B cell (primary cell): ENCODE measurements around the gene SIAH2. TPM values are rescaled to one million over a fixed set of nuclear protein-coding genes. Genes with fewer than 3 reads are reported as not detected.

ENCODE experiments used
- ATAC-seq: fragments of 200-7000 bp; cut with Tn5 transposase; one replicate; pipeline ENCODE4 v1.10.0; 2021; ENCODE audit warnings: low read depth, mild to moderate bottlenecking, moderate number of reproducible peaks, moderate library complexity
- CTCF ChIA-PET: fragments of 350-600 bp; sonication (Branson Sonifier 250); formaldehyde crosslinking; loops from one replicate; lab custom pipeline; 2021; ENCODE audit warnings: antibody characterized with exemption, inconsistent platforms; lab: Charles Lee
- POLR2A ChIA-PET: fragments of 350-600 bp; sonication (Branson Sonifier 250); formaldehyde crosslinking; loops from one replicate; lab custom pipeline; 2021; ENCODE audit warnings: antibody characterized with exemption; lab: Charles Lee
- DNase-seq: peaks from one replicate; pipeline ENCODE4 v3.0.0; 2013
- H2AFZ ChIP-seq: 2 replicates; pipeline ENCODE4 v1.6.1; 2012; ENCODE audit warnings: mild to moderate bottlenecking, low read depth, low read length; ENCODE audit not compliant: insufficient read depth, poor library complexity, severe bottlenecking
- H3K27ac ChIP-seq, 2 donors: 1 replicate in 1 of 2; 2 replicates in 1 of 2; pipeline ENCODE4 v1.5.1; 2012 to 2013; ENCODE audit warnings: low read length in 2 of 2, mild to moderate bottlenecking in 2 of 2, moderate library complexity in 1 of 2
- H3K27me3 ChIP-seq, 4 experiments: fragments of 200-600 bp in 1 of 4; sonication (generic) in 1 of 4; replicated peaks in 1 of 4; 1 replicate in 2 of 4; 2 replicates in 2 of 4; pipeline versions ENCODE4 v1.6.1 to v1.7.0; 2013 to 2016; ENCODE audit warnings: low read length in 3 of 4, mild to moderate bottlenecking in 2 of 4, mixed read lengths in 1 of 4, moderate library complexity in 1 of 4; ENCODE audit not compliant: insufficient read depth in 4 of 4, control insufficient read depth in 3 of 4; ENCODE audit errors: control extremely low read depth in 1 of 4
- H3K36me3 ChIP-seq, 2 experiments: replicated peaks in 1 of 2; 1 replicate in 1 of 2; 2 replicates in 1 of 2; pipeline versions ENCODE4 v1.6.1 to v1.7.1; 2013; ENCODE audit warnings: low read length in 1 of 2; ENCODE audit not compliant: insufficient read depth in 2 of 2, control insufficient read depth in 1 of 2; ENCODE audit errors: control extremely low read depth in 1 of 2, extremely low read depth in 1 of 2
- H3K4me1 ChIP-seq, 2 donors: fragments of 200-600 bp in 1 of 2; sonication (generic) in 1 of 2; 1 replicate in 1 of 2; 2 replicates in 1 of 2; pipeline versions ENCODE4 v1.5.1 to v1.6.1; 2013 to 2017; ENCODE audit warnings: low read length in 2 of 2; ENCODE audit not compliant: control insufficient read depth in 2 of 2, insufficient read depth in 2 of 2
- H3K4me2 ChIP-seq: replicated peaks from 2 replicates; pipeline ENCODE3; 2012; ENCODE audit warnings: mild to moderate bottlenecking, low read depth, low read length; ENCODE audit not compliant: poor library complexity, severe bottlenecking
- H3K4me3 ChIP-seq, 5 experiments: fragments of 200-600 bp in 1 of 5; sonication (generic) in 1 of 5; 1 replicate in 3 of 5; 2 replicates in 2 of 5; pipeline versions ENCODE4 v1.5.1 to v1.7.0; 2011 to 2016; ENCODE audit warnings: low read length in 4 of 5, mild to moderate bottlenecking in 4 of 5, low read depth in 2 of 5, control low read depth in 1 of 5, moderate library complexity in 1 of 5; ENCODE audit not compliant: insufficient read depth in 1 of 5; ENCODE audit errors: control extremely low read depth in 1 of 5, extremely low read depth in 1 of 5
- H3K79me2 ChIP-seq: fragments of 200-600 bp; sonication (generic); one replicate; pipeline ENCODE4 v1.6.0; 2016; ENCODE audit warnings: low read length; ENCODE audit not compliant: control insufficient read depth, insufficient read depth
- H3K9ac ChIP-seq: fragments of 200-600 bp; sonication (generic); 2 replicates; pipeline ENCODE4 v1.6.1; 2017; ENCODE audit warnings: mild to moderate bottlenecking, low read length, moderate library complexity
- H3K9me3 ChIP-seq, 3 donors: one replicate each; pipeline versions ENCODE4 v1.6.1 to v1.7.1; 2013; ENCODE audit warnings: low read length in 2 of 3; ENCODE audit not compliant: control insufficient read depth in 2 of 3, insufficient read depth in 1 of 3; ENCODE audit errors: control extremely low read depth in 1 of 3
- H4K20me1 ChIP-seq: 2 replicates; pipeline ENCODE4 v1.6.0; 2012; ENCODE audit warnings: mild to moderate bottlenecking, low read length; ENCODE audit not compliant: insufficient read depth, control insufficient read depth, poor library complexity, severe bottlenecking
- H3K27ac Mint-ChIP-seq: one replicate; pipeline ENCODE4 v1.8.0; 2021; ENCODE audit warnings: mixed read lengths
- H3K27me3 Mint-ChIP-seq: one replicate; pipeline ENCODE4 v1.8.0; 2021; ENCODE audit warnings: mixed read lengths
- H3K4me1 Mint-ChIP-seq: one replicate; pipeline ENCODE4 v1.8.0; 2021; ENCODE audit warnings: mixed read lengths
- H3K4me3 Mint-ChIP-seq: one replicate; pipeline ENCODE4 v1.8.0; 2021; ENCODE audit warnings: mixed read lengths
- H3K9me3 Mint-ChIP-seq: one replicate; pipeline ENCODE4 v1.8.0; 2022; ENCODE audit warnings: mixed read lengths; ENCODE audit not compliant: insufficient read depth
- EZH2 ChIP-seq: IDR thresholded peaks from 2 replicates; pipeline ENCODE4 v1.6.1; 2012; ENCODE audit warnings: borderline replicate concordance, low read depth, mild to moderate bottlenecking, moderate library complexity, low read length; ENCODE audit not compliant: insufficient read depth, poor library complexity, severe bottlenecking
- WGBS: methylation state at CpG from one replicate; pipeline ENCODE4 v1.1.5; 2013; ENCODE audit warnings: missing lambda C conversion rate; ENCODE audit not compliant: insufficient coverage; 5-methylcytosine and 5-hydroxymethylcytosine counted together
- intact Hi-C: fragments of 100-400 bp; cut with micrococcal nuclease; formaldehyde crosslinking; loops from one replicate; pipeline ENCODE4 v1.10.0; 2022
- polyA plus RNA-seq: library from polyadenylated mRNA; depleted of rRNA; stranded (reverse); fragments of >200 nt; gene quantifications from 2 replicates; pipeline ENCODE4 v1.2.3, GENCODE V29; 2012
- total RNA-seq, 2 donors: library from RNA; stranded (reverse); fragments of 120-200 nt in 1 of 2; gene quantifications; 1 replicate in 1 of 2; 2 replicates in 1 of 2; pipeline versions ENCODE4 v1.2.3 to v1.2.4, GENCODE V29; 2013 to 2022
- TF ChIP-seq, protein P1 (sequence below): fragments of 200-600 bp; IDR thresholded peaks from one replicate; pipeline ENCODE4 v1.8.0; 2022; ENCODE audit warnings: antibody characterized with exemption, mild to moderate bottlenecking

SIAH2 gene
- total and polyA plus RNA-seq, 2 donors (not counting 1 experiment from before 2014, with no cell fraction given), result 22.3 to 83.4 TPM

DNA sequence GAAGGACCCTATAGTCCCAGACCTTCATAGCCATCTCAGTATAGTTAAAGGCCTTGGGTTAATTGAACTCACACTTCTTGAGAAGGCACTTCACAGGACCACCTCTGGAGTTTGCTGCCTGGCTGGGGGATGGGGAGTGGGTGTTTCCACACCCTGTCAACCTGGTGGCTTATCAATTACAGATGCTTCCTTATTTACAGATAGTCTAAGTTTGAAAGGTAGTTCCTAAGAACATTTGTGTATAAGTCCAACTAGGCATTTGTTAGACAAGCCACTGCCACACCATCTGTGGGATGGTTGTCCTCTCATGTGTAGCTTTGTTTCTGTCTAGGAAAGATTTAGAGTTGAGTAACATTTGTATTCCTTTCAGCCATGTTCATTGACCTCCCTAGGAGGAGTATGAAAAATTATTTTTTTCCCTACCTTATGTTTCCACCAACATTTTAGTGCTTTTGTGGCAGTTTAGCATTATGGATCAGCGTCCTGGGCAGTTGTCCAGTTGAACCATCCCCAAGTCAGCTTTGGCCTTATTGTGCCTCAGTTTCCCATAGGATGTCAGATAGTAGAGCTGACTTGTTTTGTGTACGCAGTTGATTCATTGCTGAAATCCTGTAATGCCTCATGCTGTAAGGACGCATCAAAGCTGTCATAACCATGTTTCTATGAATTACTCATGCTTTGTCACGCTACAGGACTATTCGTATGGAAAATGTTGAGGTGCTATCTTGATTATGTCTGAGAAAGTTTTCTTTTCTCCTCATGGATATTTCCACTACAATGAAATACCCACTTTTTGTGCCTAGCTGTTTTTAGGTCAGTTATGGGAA, 21.2 kb upstream of the SIAH2 start:
- POLR2A ChIA-PET, result no interaction called here
- H3K4me1 ChIP-seq, result no peaks in the 10 kb centered on the region
- H3K27ac Mint-ChIP-seq, result no peak overlapping the region

DNA sequence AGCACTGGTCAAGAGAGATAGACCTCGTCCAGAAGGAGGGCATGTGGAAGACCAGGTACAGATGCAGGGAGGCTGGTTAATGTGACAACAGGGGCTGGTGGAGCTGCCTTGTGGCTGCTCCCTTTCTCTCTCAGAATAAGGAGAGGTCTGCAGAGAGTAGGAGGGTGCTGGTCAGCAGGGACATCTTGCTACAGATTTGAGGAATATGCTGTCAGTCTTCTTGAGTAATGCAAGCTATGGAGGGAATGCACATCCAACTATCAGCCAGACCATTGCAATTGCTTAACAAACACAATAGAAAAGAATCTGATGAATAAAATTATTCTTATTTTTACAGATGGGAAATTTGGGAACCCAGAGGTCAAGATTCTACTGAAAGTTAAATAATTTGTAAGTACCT, 20.3 kb upstream of the SIAH2 start:
- H3K4me3 Mint-ChIP-seq, result no peak overlapping the region

More for the DNA sequence above, 21.2 kb upstream of the SIAH2 start:
- Mint-ChIP-seq H3K4me1 (peaks cover 6% of the 10 kb centered on the region), H3K4me3 (no peak overlapping the region), H3K9me3 (no peaks in the 10 kb centered on the region), H3K27me3 (peaks cover 9% of the 10 kb centered on the region)
- no peaks in the 10 kb centered on the region for H3K36me3 ChIP-seq
- no peak overlapping the region for H3K4me2 ChIP-seq
- TF ChIP-seq, protein P1, sequence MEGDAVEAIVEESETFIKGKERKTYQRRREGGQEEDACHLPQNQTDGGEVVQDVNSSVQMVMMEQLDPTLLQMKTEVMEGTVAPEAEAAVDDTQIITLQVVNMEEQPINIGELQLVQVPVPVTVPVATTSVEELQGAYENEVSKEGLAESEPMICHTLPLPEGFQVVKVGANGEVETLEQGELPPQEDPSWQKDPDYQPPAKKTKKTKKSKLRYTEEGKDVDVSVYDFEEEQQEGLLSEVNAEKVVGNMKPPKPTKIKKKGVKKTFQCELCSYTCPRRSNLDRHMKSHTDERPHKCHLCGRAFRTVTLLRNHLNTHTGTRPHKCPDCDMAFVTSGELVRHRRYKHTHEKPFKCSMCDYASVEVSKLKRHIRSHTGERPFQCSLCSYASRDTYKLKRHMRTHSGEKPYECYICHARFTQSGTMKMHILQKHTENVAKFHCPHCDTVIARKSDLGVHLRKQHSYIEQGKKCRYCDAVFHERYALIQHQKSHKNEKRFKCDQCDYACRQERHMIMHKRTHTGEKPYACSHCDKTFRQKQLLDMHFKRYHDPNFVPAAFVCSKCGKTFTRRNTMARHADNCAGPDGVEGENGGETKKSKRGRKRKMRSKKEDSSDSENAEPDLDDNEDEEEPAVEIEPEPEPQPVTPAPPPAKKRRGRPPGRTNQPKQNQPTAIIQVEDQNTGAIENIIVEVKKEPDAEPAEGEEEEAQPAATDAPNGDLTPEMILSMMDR, result no peak
- TF ChIP-seq EZH2, result no peak
- DNase-seq, result no peak
- intact Hi-C loops, result no loop called here
- no peak overlapping the region for H3K9ac ChIP-seq
- H3K27ac ChIP-seq, result no peak overlapping the region
- WGBS, result 71% methylated on average over 1 of the region's 5 CpGs
- ATAC-seq, result no peak
- H3K4me3 ChIP-seq, result no peak overlapping the region
- peaks cover 0 to 5% (median 1%) of the 10 kb centered on the region in 4 experiments for H3K27me3 ChIP-seq
- H3K9me3 ChIP-seq, result no peaks in the 10 kb centered on the region
- no peaks in the 10 kb centered on the region for H3K79me2 ChIP-seq
- no peaks in the 10 kb centered on the region for H4K20me1 ChIP-seq
- CTCF ChIA-PET, result interaction anchor here (1.1 to 1.7 kb wide), 2 partner anchors 81 to 94 kb away, joined by 3 read pairs; no protein-coding TSS in a partner anchor
- no peak overlapping the region for H2AFZ ChIP-seq

More for the DNA sequence above, 20.3 kb upstream of the SIAH2 start:
- peaks cover 0 to 3% (median 0%) of the 10 kb centered on the region in 3 donors for H3K9me3 ChIP-seq
- Mint-ChIP-seq H3K4me1 (peaks cover 6% of the 10 kb centered on the region), H3K27me3 (peaks cover 3% of the 10 kb centered on the region), H3K9me3 (no peaks in the 10 kb centered on the region), H3K27ac (no peak overlapping the region)
- no peak overlapping the region for H3K4me2 ChIP-seq
- DNase-seq, result no peak
- H3K36me3 ChIP-seq, result no peaks in the 10 kb centered on the region
- POLR2A ChIA-PET, result no interaction called here
- no peaks in the 10 kb centered on the region for H4K20me1 ChIP-seq
- 100% methylated on average over 1 of the region's 1 CpG for WGBS
- H3K9ac ChIP-seq, result no peak overlapping the region
- no peaks in the 10 kb centered on the region for H3K79me2 ChIP-seq
- CTCF ChIA-PET, result no interaction called here
- intact Hi-C loops, result no loop called here
- no peak for TF ChIP-seq EZH2
- TF ChIP-seq, protein P1, result no peak
- ATAC-seq, result no peak
- H2AFZ ChIP-seq, result no peak overlapping the region
- no peaks in the 10 kb centered on the region for H3K4me1 ChIP-seq
- H3K27ac ChIP-seq, result no peak overlapping the region
- H3K4me3 ChIP-seq, result no peak overlapping the region
- peaks cover 0 to 3% (median 0%) of the 10 kb centered on the region in 4 experiments for H3K27me3 ChIP-seq
